ENCODE measurements around the gene CEP95.

DNA sequence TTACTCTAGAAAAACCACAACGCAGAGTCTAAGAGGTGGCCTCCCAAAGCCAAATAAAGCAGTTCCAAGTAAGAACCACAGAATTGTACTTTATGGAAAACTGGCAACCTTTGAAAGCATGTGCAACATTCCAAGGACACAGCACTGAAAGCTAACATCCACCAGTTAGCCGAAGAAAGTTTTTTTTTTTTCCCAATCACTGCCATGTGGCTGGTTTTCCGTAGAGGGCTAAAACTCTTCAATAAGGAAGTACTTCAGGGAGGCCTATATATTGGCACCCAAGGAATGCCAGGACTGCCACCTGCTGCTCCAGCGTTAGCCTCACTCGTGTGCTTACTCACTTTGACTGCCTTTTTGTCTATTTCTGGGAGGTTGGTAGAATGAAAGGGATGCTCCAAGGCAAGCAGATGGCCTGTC, 25.2 kb downstream of the CEP95 start:
- TF ChIP-seq, protein P1, sequence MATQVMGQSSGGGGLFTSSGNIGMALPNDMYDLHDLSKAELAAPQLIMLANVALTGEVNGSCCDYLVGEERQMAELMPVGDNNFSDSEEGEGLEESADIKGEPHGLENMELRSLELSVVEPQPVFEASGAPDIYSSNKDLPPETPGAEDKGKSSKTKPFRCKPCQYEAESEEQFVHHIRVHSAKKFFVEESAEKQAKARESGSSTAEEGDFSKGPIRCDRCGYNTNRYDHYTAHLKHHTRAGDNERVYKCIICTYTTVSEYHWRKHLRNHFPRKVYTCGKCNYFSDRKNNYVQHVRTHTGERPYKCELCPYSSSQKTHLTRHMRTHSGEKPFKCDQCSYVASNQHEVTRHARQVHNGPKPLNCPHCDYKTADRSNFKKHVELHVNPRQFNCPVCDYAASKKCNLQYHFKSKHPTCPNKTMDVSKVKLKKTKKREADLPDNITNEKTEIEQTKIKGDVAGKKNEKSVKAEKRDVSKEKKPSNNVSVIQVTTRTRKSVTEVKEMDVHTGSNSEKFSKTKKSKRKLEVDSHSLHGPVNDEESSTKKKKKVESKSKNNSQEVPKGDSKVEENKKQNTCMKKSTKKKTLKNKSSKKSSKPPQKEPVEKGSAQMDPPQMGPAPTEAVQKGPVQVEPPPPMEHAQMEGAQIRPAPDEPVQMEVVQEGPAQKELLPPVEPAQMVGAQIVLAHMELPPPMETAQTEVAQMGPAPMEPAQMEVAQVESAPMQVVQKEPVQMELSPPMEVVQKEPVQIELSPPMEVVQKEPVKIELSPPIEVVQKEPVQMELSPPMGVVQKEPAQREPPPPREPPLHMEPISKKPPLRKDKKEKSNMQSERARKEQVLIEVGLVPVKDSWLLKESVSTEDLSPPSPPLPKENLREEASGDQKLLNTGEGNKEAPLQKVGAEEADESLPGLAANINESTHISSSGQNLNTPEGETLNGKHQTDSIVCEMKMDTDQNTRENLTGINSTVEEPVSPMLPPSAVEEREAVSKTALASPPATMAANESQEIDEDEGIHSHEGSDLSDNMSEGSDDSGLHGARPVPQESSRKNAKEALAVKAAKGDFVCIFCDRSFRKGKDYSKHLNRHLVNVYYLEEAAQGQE (IDR thresholded peaks at IDR 0.05; ENCODE audit: insufficient read depth in 1 of 2, low read depth in 2 of 2, low read length in 2 of 2) = no peak
- TF ChIP-seq POLR2AphosphoS5 (IDR thresholded peaks at IDR 0.05; ENCODE audit: low read depth, low read length) = no peak
- no peak for TF ChIP-seq SIN3A (IDR thresholded peaks at IDR 0.05; ENCODE audit: borderline replicate concordance, insufficient read depth, low read length)
- no peak for TF ChIP-seq TAF1 (IDR thresholded peaks at IDR 0.05; ENCODE audit: borderline replicate concordance, insufficient read depth, low read length)

Measured in PFSK-1 (cell line).